Right ventricle myocardium superior (tissue), 1 donor: ENCODE results near the gene RNF32. TPM values are rescaled to one million over a fixed set of nuclear protein-coding genes. Genes with fewer than 3 reads are reported as not detected.
"Not testable (repeated sequence)": the region's sequence is repeated elsewhere in the genome, so short reads cannot be mapped to it uniquely, and the experiment has no call there.

ENCODE experiments used
- ATAC-seq: fragments of 200-7000 bp; cut with Tn5 transposase; one replicate; pipeline ENCODE4 v1.9.1; 2020; ENCODE audit warnings: mild to moderate bottlenecking; ENCODE audit not compliant: poor library complexity
- DNase-seq: peaks from one replicate; pipeline ENCODE4 v3.0.0-alpha.2; 2020
- intact Hi-C: fragments of 100-400 bp; cut with DNase I; formaldehyde crosslinking; loops from one replicate; pipeline ENCODE4 v1.11.2; 2022
- total RNA-seq: library from RNA; stranded (reverse); fragmentation: NEBNext Ultra II Directional; extraction: Animal tissue kit (Norgen Biotek cat#: 25700); gene quantifications from one replicate; pipeline ENCODE4 v1.2.1, GENCODE V29; 2021
- donor health status: DM: no; HTN: yes; CAD: no; lungs with severe emphysema.

RNF32 gene
- total RNA-seq, 1 donor from 2014 or later = 0.38 TPM

DNA sequence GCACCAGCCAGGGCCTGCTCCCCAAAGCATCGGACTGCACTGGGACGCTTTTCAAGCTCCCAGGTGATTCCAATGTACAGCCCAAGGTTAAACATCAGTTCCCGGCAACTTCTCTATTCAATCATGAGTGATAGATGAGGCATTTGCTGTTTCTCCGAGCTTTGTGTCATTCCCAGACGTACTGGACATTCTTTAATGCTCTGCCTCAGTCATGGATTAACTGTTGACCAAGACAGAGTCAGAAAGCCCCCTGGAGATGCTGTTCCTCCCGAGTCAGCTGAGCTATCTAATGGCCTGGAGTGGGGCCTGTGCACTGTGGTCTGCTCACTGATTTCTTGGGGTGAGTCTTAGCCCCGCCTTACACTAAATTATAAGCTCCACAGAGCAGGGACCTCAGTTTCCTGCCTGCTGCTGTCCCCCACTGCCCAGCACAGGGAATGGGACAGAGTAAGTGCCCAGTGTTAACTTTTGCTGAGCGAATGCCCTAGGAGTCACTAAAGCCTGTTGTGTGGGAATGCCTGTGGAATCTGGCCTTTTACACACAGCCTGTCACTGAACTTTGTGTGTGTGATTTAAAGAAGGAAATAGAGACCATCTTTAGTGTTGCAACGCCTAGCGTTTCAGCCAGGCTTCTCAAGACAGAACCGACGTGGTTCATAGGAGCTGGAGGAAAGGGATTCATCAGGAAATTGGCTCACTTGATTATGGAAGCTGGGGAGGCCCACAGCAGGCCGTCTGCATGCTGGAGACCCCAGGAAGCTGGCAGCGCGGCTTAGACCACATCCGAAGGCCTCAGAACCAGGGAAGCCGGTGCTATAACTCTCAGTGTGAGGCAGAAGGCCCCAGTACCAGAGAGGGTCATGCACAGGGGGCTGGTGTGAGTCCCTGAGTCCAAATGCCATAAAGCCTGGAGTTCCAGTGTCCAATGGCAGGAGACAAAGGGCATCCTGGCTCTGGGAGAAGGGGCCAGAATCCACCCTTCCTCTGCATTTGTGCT lies 29.3 kb upstream of the RNF32 start:
- DNase-seq (no peak), ATAC-seq (no peak)
- intact Hi-C loops = no loop called here

DNA sequence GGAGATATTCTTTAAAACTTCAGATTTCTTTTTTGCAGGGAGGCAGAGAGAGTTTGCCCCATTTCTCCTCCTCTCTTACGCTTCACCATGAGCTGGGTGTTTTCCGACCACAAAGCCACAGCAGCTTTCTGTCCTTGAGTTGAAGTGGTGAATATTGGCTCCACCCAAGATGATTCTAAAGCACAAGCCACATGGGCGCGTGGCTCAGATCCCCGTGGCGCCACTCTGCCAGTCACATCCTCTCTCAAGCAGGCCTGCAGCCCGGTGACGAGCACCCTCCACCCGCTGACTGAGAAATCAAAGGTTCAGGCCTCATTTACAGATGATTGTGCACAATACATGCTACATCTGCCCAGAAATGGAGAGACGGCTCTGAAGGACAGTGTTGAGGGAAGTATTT lies 27.6 kb upstream of the RNF32 start:
- no peak for ATAC-seq
- DNase-seq = no peak
- intact Hi-C loops = no loop called here

DNA sequence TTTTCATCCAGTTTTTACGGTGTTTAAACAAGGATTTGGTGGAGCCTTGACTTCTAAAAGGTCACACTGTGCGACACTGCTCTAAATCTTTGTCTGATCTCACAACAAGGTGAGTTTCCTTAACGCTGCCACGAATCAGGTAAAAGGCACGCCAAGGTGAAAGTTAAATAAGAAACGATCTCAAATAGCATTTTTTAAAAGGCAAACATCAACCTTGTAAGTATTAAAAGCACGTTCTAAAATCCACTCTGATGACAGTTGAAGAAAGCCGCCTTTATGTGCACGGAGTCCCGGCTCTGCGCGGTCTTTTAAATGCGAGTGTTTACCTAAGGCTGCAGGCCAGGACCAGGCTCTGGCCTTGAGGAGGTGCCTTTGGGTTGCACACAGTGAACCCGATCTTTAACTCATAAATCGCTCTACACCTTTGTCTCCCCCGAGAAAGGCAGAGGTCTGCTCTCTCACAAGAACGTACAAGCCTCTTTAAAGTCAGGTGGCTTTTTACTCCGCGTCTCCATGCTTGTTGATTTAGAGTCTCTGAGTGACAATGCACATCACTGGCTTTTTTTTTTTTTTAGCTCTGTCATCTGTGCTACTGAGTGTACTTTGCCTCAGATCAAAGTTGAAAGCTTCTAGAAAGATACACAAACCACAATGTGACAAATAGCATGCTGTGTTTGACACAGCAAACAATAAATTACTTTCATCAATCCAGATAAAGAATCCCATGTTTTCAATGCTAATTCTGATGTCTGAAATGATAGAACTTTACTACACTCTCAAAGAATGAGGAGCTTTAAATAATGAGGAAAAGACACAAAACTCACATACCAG lies 25.9 kb upstream of the RNF32 start:
- intact Hi-C loops = no loop called here
- ATAC-seq (no peak), DNase-seq (no peak)

DNA sequence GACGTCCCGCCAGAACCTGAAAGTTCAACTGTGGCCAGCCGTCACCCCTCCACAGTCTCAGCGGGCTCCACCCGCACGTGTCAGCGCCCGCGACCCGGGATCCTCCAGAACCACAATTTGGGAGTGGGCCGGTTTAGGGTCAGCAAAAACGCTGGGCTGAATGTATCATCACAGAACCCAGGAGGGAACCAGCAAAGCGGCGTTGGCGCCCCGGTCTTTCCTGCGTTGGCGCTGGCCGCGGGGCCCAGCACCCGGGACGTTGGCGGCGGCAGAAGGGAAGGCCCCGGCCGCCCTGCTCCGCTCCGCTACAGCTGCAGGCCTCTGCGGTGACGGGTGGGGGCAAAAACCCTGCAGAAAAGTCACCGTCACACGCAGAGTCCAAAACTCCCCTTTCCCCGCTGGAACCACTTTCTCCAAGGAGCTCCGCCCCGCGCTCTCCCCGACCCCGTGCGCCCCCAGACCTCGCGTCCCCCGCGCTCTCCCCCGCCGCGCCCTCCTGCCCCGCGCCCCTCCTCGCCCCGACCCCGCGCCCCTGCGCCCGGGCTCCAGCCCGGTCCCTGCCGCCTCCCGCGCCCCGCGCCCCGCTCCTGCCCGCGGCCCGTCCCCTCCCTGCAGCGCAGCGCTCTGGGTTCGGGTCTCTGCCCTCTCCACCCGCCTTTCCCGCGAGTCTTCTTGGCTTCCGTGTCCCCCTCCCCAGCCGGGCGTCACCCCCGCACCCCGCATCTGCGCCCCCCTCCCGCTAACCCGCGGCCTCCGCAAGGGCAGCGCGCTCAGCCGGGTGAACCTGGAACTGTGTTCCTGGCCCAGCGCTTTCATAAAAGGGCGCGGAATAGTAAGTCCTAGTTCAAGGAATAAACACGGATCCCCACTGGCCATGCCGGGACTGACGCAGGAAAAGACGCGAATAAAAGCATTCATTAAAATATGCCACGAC lies 24.0 kb upstream of the RNF32 start:
- DNase-seq = no peak
- ATAC-seq = peak; percentile 62
- intact Hi-C loops = no loop called here

DNA sequence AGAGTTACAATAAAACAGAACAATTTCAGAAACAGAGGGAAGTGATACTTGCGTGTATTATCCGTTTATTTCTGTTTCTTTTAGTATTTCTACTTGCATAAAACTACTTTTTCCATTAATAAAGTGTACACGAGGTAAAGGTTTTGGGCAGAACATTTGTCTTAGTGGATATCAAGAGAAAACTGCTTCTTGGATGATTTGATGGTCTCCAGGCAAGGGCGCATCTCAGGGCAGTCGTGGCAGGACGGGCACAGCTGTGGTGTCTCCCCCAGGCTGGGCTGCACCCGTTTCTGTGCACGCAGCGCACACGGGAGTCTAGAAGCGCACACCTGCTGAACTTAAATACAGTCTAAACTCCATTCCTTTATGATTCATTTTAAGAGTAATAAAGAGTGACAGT lies 23.4 kb upstream of the RNF32 start:
- ATAC-seq (no peak), DNase-seq (no peak)
- intact Hi-C loops = no loop called here

DNA sequence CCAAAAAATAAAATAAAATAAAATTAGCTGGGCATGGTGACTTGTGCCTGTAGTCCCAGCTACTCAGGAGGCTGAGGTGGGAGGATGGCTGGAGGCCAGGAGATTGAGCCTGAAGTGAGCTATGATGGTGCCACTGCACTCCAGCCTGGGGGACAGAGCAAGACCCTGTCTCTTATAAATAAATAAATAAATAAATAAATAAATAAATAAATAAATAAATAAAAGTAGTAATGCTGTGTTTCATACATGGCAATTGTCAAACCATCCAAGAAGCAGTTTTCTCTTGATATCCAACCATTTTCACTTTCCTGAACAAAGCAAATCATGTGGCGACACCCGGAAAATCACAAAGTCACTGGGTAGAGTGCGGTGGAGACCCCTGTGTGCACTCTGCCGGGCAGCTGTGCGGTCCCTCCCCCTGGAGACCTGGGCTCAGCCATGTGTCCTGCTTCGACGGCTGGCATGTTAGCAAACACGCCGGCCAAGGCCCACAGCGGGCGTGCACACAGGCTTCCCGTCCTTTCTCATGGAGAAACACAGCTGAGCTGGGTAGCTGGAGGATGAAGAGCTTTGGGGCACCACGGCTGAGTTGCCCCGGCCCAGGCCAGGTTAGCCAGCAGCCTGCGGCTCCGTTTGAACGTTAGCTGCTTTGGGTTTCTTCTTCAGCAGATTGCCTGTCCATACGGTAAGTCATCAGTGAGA lies 22.3 kb upstream of the RNF32 start:
- DNase-seq = no peak
- intact Hi-C loops = no loop called here
- ATAC-seq = no peak

DNA sequence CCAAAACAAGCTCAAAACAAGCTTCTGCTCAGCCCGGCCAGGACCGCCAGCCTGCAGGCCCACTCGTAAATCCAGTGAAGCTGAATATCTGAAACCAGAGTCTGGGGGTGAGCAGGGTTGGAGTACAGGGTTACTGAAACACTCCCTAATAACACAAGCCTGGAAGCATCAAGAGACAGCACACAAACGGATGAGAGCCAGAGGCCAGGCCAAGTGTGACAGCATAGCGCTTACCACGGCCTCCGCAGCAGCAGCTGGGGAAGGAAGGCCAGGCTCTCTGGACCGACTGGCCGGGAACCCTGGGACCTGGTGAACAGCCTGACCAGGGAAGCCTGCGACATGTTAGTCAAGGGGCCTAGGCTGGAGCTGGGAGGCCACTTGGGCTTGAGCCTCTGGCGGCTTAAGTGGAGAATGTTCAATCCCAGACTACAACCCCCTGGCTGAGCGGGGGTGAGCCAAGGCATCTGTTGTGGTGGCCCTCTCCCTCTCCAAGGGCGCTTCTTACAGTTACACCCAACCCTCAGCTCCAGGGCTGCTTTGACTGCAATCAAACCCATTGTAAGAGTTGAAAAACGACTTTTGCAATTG lies 21.7 kb upstream of the RNF32 start:
- intact Hi-C loops = no loop called here
- DNase-seq = no peak
- no peak for ATAC-seq

DNA sequence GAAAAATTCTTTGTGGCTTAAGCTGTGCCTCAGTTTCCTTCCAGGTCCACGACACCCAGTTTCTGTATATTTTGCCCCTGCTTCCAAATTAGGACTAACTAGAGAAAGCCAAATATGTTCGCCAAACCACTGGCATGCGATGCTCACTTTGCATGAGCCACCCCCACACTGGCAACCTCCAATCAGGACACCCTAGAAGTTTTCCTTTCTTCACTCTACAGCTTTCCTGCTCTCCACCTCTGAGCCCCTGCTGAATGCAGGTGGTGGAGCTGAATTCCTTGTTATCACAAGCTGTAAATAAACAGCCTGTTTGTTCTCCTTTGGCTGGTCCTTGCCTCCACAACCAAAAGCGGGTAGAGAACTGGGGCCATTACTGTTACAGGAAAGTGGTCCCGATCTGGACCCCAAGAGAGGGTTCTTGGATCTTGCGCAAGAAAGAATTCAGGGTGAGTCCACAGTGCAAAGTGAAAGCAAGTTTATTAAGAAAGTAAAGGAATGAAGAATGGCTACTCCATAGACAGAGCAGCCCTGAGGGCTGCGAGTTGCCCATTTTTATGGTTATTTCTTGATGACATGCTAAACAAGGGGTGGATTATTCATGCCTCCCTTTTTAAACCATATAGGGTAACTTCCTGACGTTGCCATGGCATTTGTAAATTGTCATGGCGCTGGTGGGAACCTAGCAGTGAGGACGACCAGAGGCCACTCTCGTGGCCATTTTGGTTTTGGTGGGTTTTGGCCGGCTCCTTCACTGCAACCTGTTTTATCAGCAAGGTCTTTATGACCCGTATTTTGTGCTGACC lies 20.9 kb upstream of the RNF32 start:
- ATAC-seq, intact Hi-C loops, DNase-seq: not testable (repeated sequence)

DNA sequence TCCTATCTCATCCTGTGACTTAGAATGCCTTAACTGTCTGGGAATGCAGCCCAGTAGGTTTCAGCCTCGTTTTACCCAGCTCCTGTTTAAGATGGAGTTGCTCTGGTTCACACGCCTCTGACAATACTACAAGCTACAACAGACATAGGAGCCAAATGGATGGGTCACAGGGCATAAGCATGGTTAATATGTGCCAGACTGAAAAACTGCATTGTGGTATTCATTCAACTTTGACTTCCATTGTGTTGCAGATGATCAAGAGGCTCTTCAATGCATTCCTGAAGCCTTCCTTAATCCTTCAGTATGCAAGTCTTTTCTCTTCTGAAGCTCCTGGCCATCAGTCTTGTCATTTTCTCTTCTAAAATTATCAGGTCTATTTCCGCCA lies 20.3 kb upstream of the RNF32 start:
- ATAC-seq (no peak), DNase-seq (no peak)
- intact Hi-C loops = no loop called here

DNA sequence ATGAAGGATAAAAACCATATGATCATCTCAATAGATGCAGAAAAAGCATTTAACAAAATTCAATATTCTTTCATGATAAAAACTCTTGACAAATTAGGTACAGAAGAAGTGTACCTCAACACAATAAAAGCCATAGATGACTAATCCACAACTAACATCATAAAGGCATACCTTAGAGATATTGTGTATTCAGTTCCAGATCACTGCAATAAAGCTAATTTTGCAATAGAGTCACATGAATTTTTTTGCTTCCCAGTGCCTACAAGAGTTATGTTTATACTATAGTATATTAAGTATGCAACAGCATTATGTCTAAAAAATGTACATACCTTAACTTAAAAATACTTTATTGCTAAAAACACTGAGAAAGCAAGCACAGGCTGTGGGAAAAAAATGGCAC lies 18.9 kb upstream of the RNF32 start:
- intact Hi-C loops = no loop called here
- no peak for DNase-seq
- ATAC-seq = no peak

DNA sequence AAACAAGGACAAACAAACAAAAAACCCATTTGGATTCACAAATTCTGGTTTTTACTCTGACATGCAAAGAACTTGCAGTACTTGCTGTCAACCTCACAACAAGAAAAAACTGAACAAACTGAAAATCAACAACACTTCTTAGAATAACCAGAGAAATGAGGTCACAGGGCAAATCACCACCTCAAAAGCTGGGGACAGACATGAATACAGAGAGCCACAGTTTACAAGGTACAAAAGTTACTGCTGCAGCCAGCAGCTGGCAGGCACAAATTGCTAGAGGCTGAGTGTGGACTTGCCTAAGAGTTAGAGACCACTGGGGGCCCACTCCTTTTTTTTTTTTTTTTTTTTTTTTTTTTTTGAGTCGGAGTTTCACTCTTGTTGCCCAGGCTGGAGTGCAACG lies 15.0 kb upstream of the RNF32 start:
- ATAC-seq (no peak), DNase-seq (no peak)

DNA sequence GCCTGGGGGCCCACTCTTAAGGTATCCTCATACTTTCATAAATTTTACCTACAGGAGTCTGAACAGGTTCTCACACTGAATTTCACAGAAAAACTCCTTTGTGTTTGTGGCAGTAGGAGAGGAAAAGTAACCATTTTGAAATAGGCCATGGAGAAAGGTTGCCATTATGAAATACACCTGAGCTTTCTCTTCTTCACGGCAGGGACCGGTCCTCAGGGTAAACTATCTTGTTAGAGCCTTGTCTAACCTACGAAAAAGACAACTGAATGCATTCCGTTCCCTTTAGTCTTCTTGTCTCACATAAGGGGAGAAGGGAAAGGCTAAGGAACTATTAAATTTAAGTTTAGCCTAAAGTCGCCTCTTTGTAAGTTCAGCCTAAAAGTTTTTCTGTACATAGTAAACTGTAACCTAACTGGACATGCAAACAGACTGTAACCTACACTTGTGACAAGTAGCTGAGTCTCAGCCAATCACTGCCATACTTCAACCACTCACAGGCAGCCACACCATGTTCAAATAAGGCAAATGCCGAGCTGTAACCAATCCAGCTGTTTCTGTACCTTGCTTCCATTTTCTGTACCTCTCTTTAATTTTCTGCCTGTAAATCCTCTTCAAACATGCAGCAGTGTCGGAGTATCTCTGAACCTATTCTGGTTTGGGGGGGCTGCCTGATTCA lies 14.2 kb upstream of the RNF32 start:
- ATAC-seq = no peak
- intact Hi-C loops = no loop called here
- DNase-seq = no peak

More for the DNA sequence above, 15.0 kb upstream of the RNF32 start:
- intact Hi-C loops = no loop called here

DNA sequence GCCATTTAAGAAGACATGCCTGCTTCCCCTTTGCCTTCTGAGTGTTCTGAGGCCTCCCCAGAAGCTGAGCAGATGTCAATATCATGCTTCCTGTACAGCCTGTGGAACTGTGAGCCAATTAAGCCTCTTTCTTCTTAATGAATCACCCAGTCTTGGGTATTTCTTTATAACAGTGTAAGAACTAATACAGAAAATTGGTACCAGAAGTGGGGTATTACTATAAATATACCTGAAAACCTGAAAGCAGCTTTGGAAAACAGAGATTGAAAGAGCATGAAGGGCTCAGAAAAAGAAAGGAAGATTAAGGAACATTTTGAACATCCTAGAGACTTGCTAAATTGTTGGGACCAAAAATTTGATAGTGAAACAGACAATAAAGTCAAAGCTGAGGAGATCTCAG lies 12.0 kb upstream of the RNF32 start:
- ATAC-seq (no peak), DNase-seq (no peak)
- intact Hi-C loops = no loop called here

DNA sequence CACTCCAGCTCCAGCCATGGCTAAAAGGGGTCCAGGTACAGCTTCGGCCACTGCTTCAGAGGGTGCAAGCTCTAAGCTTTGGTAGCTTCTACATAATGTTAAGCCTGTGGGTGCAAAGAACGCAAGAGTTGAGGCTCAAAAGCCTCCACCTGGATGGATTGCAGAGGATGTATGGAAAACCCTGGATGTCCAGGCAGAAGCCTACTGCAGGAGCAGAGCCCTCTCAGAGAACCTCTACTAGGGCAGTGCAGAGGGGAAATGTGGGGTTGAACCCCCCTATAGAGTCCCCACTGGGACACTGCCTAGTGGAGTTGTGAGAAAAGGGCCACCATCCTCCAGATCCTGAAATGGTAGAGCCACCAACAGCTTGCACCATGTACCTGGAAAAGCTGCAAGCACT lies 10.7 kb upstream of the RNF32 start:
- ATAC-seq (no peak), DNase-seq (no peak)
- intact Hi-C loops = no loop called here

DNA sequence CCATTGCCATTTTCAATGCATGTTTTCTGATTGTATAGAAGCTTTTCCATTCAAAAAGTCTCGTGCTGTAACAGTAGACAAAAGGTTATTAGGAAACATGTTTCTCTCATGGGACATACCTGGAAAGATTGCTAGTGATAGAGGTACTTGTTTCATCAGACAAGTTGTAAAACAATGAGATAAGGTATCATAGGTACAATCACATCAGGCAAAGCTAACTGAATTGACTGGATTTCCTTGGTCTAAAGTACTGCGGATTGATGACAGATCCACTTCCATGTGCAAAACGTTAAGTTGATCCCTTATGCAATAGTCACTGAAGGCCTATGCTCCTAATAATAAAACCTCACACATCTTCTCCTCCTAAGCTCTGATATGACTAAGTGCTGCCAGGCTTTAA lies 6.5 kb upstream of the RNF32 start:
- ATAC-seq (no peak), DNase-seq (no peak)
- intact Hi-C loops = no loop called here

DNA sequence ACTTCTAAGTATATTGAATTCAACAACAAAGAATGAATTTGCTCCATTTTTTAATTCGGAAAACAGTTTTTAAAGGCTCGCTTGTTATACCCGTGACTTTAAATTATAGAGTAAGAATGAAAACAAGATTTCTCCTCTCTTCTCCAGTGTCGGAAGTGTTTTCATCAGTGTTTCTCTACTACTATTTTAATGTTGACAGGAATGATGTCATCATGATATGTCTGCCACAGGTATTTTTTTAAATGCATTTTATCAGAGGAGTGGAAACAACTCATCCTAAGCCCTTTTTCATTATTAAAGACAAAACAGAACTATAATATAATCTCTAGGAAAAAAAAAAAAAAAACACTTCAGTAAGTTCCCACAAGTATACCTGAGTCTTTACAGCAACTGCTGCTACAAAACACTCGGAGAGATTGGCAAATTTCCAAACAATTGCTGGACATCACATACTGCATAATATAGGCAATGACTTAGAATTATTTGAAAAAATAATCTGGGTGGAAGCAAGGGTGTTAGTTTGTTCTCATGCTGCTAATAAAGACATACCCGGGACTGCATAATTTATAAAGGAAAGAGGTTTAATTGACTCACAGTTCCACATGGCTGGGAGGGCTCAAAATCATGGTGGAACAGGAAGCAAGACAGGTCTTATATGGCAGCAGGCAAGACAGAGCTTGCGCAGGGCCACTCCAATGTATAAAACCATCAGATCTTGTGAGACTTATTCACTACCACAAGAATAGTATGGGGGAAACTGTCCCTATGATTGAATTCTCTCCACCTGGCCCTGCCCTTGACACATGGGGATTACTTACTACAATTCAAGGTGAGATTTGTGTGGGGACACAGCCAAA lies 4.8 kb upstream of the RNF32 start:
- ATAC-seq = no peak
- intact Hi-C loops = no loop called here
- DNase-seq = no peak
